DOHH2 (cell line): ENCODE measurements around the gene SLC35E3.

ENCODE experiments used
- H3F3A ChIP-seq: fragments of 200-600 bp; sonication (generic), shearing (Covaris generic); 2 replicates; pipeline ENCODE4 v1.6.0; 2016; ENCODE audit warnings: antibody characterized with exemption, mild to moderate bottlenecking; ENCODE audit not compliant: control insufficient read depth, insufficient read depth
- H3K27ac ChIP-seq: fragments of 200-600 bp; sonication (generic); 2 replicates; pipeline ENCODE4 v1.5.1; 2014; ENCODE audit warnings: low read depth, mild to moderate bottlenecking, low read length, moderate library complexity
- H3K27me3 ChIP-seq: fragments of 200-600 bp; sonication (generic); 2 replicates; pipeline ENCODE4 v1.6.1; 2014; ENCODE audit warnings: mild to moderate bottlenecking, low read length, mixed read lengths; ENCODE audit not compliant: control insufficient read depth
- H3K36me3 ChIP-seq: fragments of 200-600 bp; sonication (generic); 2 replicates; pipeline ENCODE4 v1.6.1; 2014; ENCODE audit warnings: mild to moderate bottlenecking, low read length, moderate library complexity, mixed read lengths; ENCODE audit not compliant: control insufficient read depth
- H3K4me1 ChIP-seq: fragments of 200-600 bp; sonication (generic); 2 replicates; pipeline ENCODE4 v1.6.1; 2014; ENCODE audit warnings: mild to moderate bottlenecking, low read length, mixed read lengths; ENCODE audit not compliant: control insufficient read depth
- H3K4me2 ChIP-seq: fragments of 200-600 bp; sonication (generic); 2 replicates; pipeline ENCODE4 v1.6.0; 2014; ENCODE audit warnings: mild to moderate bottlenecking, low read length, moderate library complexity
- H3K4me3 ChIP-seq: fragments of 200-600 bp; sonication (generic); 2 replicates; pipeline ENCODE4 v1.5.1; 2014; ENCODE audit warnings: mild to moderate bottlenecking, low read length, mixed read lengths
- H3K79me2 ChIP-seq: fragments of 200-600 bp; sonication (generic); 2 replicates; pipeline ENCODE4 v1.6.1; 2014; ENCODE audit warnings: mild to moderate bottlenecking, low read length, mixed read lengths; ENCODE audit not compliant: control insufficient read depth
- H3K9me2 ChIP-seq: fragments of 200-600 bp; sonication (generic); replicated peaks from 2 replicates; pipeline ENCODE4 v1.6.1; 2014; ENCODE audit warnings: mild to moderate bottlenecking, low read length, mixed read lengths; ENCODE audit not compliant: control insufficient read depth
- H3K9me3 ChIP-seq: fragments of 200-600 bp; sonication (generic); 2 replicates; pipeline ENCODE4 v1.6.1; 2014; ENCODE audit warnings: antibody characterized with exemption, low read length, mixed read lengths; ENCODE audit not compliant: control insufficient read depth, insufficient read depth
- H4K20me1 ChIP-seq: fragments of 200-600 bp; sonication (generic); 2 replicates; pipeline ENCODE4 v1.6.0; 2014; ENCODE audit warnings: low read depth, mild to moderate bottlenecking, antibody characterized with exemption, low read length, moderate library complexity; ENCODE audit not compliant: control insufficient read depth, insufficient read depth
- EZH2phosphoT487 ChIP-seq: fragments of 200-600 bp; sonication (generic); IDR thresholded peaks from 2 replicates; pipeline ENCODE4 v1.6.1; 2017; ENCODE audit warnings: borderline replicate concordance, mild to moderate bottlenecking, antibody characterized with exemption, low read length, moderate library complexity, mixed read lengths
- TF ChIP-seq, protein P1 (sequence below): fragments of 200-600 bp; sonication (generic); IDR thresholded peaks from one replicate; pipeline ENCODE4 v1.5.1; 2014; ENCODE audit warnings: antibody characterized with exemption, mild to moderate bottlenecking, low read depth, low read length; ENCODE audit not compliant: poor library complexity, severe bottlenecking

SLC35E3 gene

DNA sequence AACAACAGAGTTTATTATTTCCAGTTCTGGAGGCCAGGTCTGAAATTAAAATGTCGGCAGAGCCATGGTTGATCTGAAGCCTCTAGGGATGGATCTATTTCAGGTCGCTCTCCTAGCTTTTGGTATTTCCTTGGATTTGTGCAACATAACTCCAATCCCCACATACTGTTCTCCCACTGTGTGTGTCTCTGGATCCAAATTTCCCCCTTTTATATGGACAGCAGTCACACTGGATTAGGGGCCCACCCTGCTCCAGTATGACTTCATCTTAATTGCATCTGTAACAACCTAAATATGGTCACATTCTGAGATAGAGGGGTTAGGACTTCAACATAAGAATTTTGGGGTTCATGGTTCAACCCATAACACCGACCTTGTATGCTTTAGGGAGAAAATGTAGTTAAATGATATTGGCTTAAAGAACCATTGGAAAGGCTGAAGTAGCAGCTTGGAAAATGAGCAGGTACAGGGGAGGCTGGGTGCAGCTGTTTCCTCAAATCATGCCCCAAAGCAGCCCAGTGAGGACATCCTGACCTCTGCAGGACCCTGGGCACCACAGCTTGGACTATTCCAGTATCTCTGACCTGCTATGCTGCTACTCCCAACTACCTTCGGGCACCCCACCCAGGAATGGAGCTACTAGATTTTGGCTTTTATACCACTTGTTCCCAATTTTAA, 48.1 kb downstream of the SLC35E3 start:
- Histone ChIP-seq H3K9me3 (no peaks in the 10 kb centered on the region), H4K20me1 (no peaks in the 10 kb centered on the region), H3F3A (peaks cover 5% of the 10 kb centered on the region; the same call in 1 of the 2 replicates), H3K27ac (no peak overlapping the region), H3K4me3 (peak overlapping the region; percentile 36), H3K4me2 (peak overlapping the region; percentile 56), H3K79me2 (no peaks in the 10 kb centered on the region), H3K27me3 (no peaks in the 10 kb centered on the region), H3K4me1 (peaks cover 60% of the 10 kb centered on the region), H3K9me2 (no peaks in the 10 kb centered on the region), H3K36me3 (no peaks in the 10 kb centered on the region)
- no peak for TF ChIP-seq EZH2phosphoT487
- TF ChIP-seq, protein P1, sequence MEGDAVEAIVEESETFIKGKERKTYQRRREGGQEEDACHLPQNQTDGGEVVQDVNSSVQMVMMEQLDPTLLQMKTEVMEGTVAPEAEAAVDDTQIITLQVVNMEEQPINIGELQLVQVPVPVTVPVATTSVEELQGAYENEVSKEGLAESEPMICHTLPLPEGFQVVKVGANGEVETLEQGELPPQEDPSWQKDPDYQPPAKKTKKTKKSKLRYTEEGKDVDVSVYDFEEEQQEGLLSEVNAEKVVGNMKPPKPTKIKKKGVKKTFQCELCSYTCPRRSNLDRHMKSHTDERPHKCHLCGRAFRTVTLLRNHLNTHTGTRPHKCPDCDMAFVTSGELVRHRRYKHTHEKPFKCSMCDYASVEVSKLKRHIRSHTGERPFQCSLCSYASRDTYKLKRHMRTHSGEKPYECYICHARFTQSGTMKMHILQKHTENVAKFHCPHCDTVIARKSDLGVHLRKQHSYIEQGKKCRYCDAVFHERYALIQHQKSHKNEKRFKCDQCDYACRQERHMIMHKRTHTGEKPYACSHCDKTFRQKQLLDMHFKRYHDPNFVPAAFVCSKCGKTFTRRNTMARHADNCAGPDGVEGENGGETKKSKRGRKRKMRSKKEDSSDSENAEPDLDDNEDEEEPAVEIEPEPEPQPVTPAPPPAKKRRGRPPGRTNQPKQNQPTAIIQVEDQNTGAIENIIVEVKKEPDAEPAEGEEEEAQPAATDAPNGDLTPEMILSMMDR: no peak

DNA sequence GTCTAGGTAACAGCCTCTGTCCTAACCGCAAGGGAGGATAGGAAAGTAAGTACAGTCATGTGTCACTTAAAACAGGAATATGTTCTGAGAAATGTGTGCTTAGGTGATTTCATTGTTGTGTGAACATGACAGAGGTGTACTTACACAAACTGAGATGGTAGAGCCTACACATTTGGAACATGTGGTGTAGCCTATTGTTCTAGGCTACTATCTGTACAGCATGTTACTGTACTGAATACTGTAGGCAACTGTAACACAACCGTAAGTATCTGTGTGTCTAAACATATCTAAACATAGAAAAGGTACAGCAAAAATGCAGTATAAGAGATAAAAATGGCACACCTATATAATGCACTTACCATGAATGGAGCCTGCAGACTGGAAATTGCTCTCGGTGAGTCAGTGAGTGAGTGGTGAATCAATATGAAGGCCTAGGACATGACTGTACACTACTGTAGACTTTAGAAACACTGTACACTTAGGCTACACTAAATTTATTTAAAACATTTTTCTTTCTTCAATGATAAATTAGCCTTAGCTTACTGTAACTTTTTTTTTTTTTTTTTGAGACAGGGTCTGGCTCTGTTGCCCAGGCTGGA, 48.8 kb downstream of the SLC35E3 start:
- Histone ChIP-seq H3K27me3 (no peaks in the 10 kb centered on the region), H4K20me1 (no peaks in the 10 kb centered on the region), H3K9me3 (no peaks in the 10 kb centered on the region), H3K79me2 (no peaks in the 10 kb centered on the region), H3F3A (peaks cover 5% of the 10 kb centered on the region; the same call in 1 of the 2 replicates), H3K4me1 (peaks cover 58% of the 10 kb centered on the region), H3K36me3 (no peaks in the 10 kb centered on the region), H3K4me2 (peak overlapping the region; percentile 56), H3K27ac (no peak overlapping the region), H3K9me2 (no peaks in the 10 kb centered on the region), H3K4me3 (peak overlapping the region; percentile 36)
- TF ChIP-seq, protein P1: no peak
- no peak for TF ChIP-seq EZH2phosphoT487

DNA sequence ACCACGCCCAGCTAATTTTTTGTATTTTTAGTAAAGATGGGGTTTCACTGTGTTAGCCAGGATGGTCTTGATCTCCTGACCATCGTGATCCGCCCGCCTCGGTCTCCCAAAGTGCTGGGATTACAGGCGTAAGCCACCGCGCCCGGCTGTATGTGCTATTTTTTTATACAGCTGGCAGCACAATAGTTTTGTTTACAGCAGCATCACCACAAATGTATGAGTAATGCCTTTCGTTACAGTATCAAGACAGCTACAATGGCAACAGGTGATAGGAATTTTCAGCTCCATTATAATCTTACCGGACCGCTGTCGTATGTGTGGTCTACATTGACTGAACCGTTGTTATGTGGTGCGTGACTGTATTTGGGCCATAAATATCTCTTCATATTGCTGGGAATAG, 50.4 kb downstream of the SLC35E3 start:
- no peaks in the 10 kb centered on the region for H3K9me3 ChIP-seq
- no peak for TF ChIP-seq EZH2phosphoT487
- TF ChIP-seq, protein P1: no peak
- H3K4me3 ChIP-seq: no peak overlapping the region
- no peaks in the 10 kb centered on the region for H3K36me3 ChIP-seq
- H3K4me1 ChIP-seq: peaks cover 46% of the 10 kb centered on the region
- no peak overlapping the region for H3K4me2 ChIP-seq
- H3K79me2 ChIP-seq: no peaks in the 10 kb centered on the region
- H4K20me1 ChIP-seq: no peaks in the 10 kb centered on the region
- no peaks in the 10 kb centered on the region for H3K27me3 ChIP-seq
- H3F3A ChIP-seq: peaks cover 9% of the 10 kb centered on the region
- no peaks in the 10 kb centered on the region for H3K9me2 ChIP-seq
- no peak overlapping the region for H3K27ac ChIP-seq
